Neural progenitor cell (in vitro differentiated cells): Measurements from ENCODE around the gene CAMKMT.
A peak's percentile ranks its signal among the peaks of the same experiment; 100 is the strongest.

Experiments
- EZH2 ChIP-seq: fragments of 200-600 bp; sonication (generic); IDR thresholded peaks from 2 replicates; pipeline ENCODE4 v1.6.1; 2017; ENCODE audit warnings: antibody characterized with exemption, mild to moderate bottlenecking, moderate library complexity
- TF ChIP-seq, protein P1 (sequence below): fragments of 200-600 bp; sonication (generic); IDR thresholded peaks from 2 replicates; pipeline ENCODE4 v1.5.1; 2017; ENCODE audit warnings: antibody characterized with exemption, mild to moderate bottlenecking

DNA sequence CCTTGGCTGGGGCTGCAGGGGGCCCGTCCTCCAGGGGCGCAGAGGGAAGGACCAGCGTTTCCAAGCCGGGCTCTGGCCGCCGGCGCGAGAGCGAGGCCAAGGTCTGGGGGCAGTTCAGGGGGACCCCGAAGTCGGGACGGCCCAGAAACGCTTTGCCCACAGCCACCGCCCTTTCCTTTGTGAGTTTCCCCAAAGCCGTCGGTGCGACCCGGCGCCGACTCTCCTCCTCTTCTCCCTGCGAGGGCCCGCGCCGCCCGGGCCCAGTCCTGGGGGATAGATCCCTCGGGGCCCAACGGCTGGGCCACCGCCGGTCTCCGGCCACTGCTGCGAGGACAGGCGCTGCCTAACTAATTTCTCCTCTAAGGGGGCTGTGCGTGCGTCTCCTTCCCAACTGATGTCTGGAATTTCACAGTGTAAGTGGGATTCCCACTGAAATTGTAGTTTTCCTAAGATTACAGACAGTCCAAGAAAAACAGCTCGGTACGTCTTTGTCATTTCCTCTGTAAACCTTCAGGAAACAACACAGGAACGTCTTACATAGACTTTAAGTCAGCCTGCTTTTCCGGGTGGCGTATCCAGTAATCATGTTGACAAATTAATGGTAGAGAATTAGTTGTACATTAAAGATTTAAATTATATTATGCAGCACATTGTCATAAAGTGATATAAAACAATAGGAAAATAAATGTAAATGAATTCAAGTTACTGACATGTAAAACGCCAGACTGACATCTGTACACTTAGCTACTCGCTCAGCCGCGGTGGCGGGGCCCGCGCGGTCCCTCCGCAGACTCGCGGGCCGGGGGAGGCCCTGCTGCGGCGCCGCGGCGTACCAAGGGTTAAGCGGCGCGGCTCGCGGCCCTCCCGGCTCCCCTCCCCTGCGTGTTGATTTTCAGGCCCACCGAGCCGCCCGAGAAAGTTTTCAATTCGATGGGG lies 440.4 kb downstream of the CAMKMT start:
- TF ChIP-seq, protein P1, sequence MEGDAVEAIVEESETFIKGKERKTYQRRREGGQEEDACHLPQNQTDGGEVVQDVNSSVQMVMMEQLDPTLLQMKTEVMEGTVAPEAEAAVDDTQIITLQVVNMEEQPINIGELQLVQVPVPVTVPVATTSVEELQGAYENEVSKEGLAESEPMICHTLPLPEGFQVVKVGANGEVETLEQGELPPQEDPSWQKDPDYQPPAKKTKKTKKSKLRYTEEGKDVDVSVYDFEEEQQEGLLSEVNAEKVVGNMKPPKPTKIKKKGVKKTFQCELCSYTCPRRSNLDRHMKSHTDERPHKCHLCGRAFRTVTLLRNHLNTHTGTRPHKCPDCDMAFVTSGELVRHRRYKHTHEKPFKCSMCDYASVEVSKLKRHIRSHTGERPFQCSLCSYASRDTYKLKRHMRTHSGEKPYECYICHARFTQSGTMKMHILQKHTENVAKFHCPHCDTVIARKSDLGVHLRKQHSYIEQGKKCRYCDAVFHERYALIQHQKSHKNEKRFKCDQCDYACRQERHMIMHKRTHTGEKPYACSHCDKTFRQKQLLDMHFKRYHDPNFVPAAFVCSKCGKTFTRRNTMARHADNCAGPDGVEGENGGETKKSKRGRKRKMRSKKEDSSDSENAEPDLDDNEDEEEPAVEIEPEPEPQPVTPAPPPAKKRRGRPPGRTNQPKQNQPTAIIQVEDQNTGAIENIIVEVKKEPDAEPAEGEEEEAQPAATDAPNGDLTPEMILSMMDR: no peak
- TF ChIP-seq EZH2: peak; percentile 38
